ENCODE data around the gene JDP2.
A peak's percentile ranks its signal among the peaks of the same experiment; 100 is the strongest.

JDP2 gene

GRCh38 chr14:75430116-75430515 is 2.3 kb downstream of the JDP2 start:
- no peak for TF ChIP-seq CTCF (conservative IDR thresholded peaks at IDR 0.05; ENCODE audit: low read depth, low read length)
- peak; percentile 82 for DNase-seq (ENCODE audit: low read depth)
- H3K4me3 ChIP-seq (ENCODE audit: low read depth, low read length) = peak overlapping the region; percentile 33

GRCh38 chr14:75430526-75430925 is 2.7 kb downstream of the JDP2 start:
- DNase-seq (ENCODE audit: low read depth) = peak; percentile 72
- peak; percentile 12 for TF ChIP-seq CTCF (conservative IDR thresholded peaks at IDR 0.05; ENCODE audit: low read depth, low read length)
- peak overlapping the region; percentile 33 for H3K4me3 ChIP-seq (ENCODE audit: low read depth, low read length)

- no peak for DNase-seq (ENCODE audit: low read depth)
- TF ChIP-seq CTCF (conservative IDR thresholded peaks at IDR 0.05; ENCODE audit: low read depth, low read length) = no peak
- H3K4me3 ChIP-seq (ENCODE audit: low read depth, low read length) = no peak overlapping the region
Measured at GRCh38 chr14:75430976-75431375, 3.2 kb downstream of the JDP2 start.

- H3K4me3 ChIP-seq (ENCODE audit: low read depth, low read length) = no peak overlapping the region
- no peak for TF ChIP-seq CTCF (conservative IDR thresholded peaks at IDR 0.05; ENCODE audit: low read depth, low read length)
- no peak for DNase-seq (ENCODE audit: low read depth)
Measured at GRCh38 chr14:75431827-75432226, 4.0 kb downstream of the JDP2 start.

GRCh38 chr14:75432411-75432810 is 4.6 kb downstream of the JDP2 start:
- no peak for DNase-seq (ENCODE audit: low read depth)
- no peak overlapping the region for H3K4me3 ChIP-seq (ENCODE audit: low read depth, low read length)
- no peak for TF ChIP-seq CTCF (conservative IDR thresholded peaks at IDR 0.05; ENCODE audit: low read depth, low read length)

- no peak for TF ChIP-seq CTCF (conservative IDR thresholded peaks at IDR 0.05; ENCODE audit: low read depth, low read length)
- no peak overlapping the region for H3K4me3 ChIP-seq (ENCODE audit: low read depth, low read length)
- no peak for DNase-seq (ENCODE audit: low read depth)
Measured at GRCh38 chr14:75433631-75434071, 5.8 kb downstream of the JDP2 start.

GRCh38 chr14:75434138-75434889 is 6.5 kb downstream of the JDP2 start:
- no peak for TF ChIP-seq CTCF (conservative IDR thresholded peaks at IDR 0.05; ENCODE audit: low read depth, low read length)
- DNase-seq (ENCODE audit: low read depth) = no peak
- H3K4me3 ChIP-seq (ENCODE audit: low read depth, low read length) = no peak overlapping the region

Measured in choroid plexus epithelial cell (primary cell).